Testis (tissue), 2 donors: ENCODE measurements around the gene SMURF1.

Experiments
- CTCF ChIP-seq, 3 experiments: fragments of 450-650 bp in 2 of 3; fragments of 200-600 bp in 1 of 3; sonication (generic) in 1 of 3; IDR thresholded peaks; one replicate each; pipeline ENCODE4 v1.5.1; 2016 to 2019; ENCODE audit warnings: antibody characterized with exemption in 3 of 3, mild to moderate bottlenecking in 2 of 3, moderate library complexity in 1 of 3
- POLR2A ChIP-seq: fragments of 450-650 bp; IDR thresholded peaks from one replicate; pipeline ENCODE4 v1.6.1; 2017; ENCODE audit warnings: antibody characterized with exemption, mild to moderate bottlenecking, moderate library complexity

- no peak for TF ChIP-seq CTCF (IDR thresholded peaks at IDR 0.05)
- no peak for TF ChIP-seq POLR2A
These were observed 16.9 kb downstream of the SMURF1 start for GRCh38 chr7:99126921-99127553.
